ENCODE measurements around the gene MDGA2. TPM values are rescaled to one million over a fixed set of nuclear protein-coding genes. Genes with fewer than 3 reads are reported as not detected.
"Not testable (repeated sequence)": the region's sequence is repeated elsewhere in the genome, so short reads cannot be mapped to it uniquely, and the experiment has no call there.

MDGA2 gene
- total RNA-seq, 5 donors from 2014 or later (not counting 1 experiment from before 2014, with no cell fraction given): not detected

DNA sequence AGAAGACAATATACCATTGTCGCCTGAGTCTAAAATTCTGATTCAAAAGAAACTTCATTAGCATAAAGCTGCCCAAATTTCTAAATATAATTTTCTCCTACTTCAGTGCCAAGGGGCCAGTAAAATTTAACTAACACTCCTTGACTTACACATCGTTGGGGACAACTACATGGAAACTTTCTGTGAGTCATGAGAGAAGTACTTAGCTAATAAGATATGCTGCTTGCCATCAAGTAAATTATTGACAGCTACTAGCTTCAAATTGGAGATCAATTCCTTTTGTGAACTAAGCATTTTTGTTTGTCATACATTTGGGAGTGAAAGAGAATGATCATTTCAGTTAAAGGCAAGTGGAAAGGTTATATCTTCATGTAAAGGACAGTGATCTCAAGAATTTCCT lies 373.3 kb downstream of the MDGA2 start:
- WGBS (ENCODE audit: insufficient coverage): no CpG with 5 or more reads among the region's 2 CpGs
- Histone ChIP-seq H3K4me3 (ENCODE audit: control insufficient read depth in 1 of 2, extremely low read depth in 1 of 2, low read length in 1 of 2) (no peak overlapping the region), H3K4me1 (ENCODE audit: control insufficient read depth in 1 of 2, extremely low read depth in 1 of 2, insufficient read depth in 2 of 2, low read length in 2 of 2) (no peaks in the 10 kb centered on the region), H3K27me3 (replicated peaks in 1 of 2; ENCODE audit: control insufficient read depth in 2 of 2, extremely low read depth in 1 of 2, insufficient read depth in 2 of 2, low read length in 1 of 2) (no peaks in the 10 kb centered on the region), H3K27ac (ENCODE audit: low read length) (no peak overlapping the region), H3K9me3 (no peaks in the 10 kb centered on the region), H3K36me3 (ENCODE audit: control insufficient read depth in 2 of 2, extremely low read depth in 1 of 2, insufficient read depth in 1 of 2, low read length in 1 of 2) (no peaks in the 10 kb centered on the region)
- Mint-ChIP-seq H3K4me3 (no peak overlapping the region), H3K4me1 (no peaks in the 10 kb centered on the region), H3K27ac (no peak overlapping the region), H3K9me3 (peaks cover 0 to 3% (median 3%) of the 10 kb centered on the region in 3 donors), H3K36me3 (no peaks in the 10 kb centered on the region), H3K27me3 (no peaks in the 10 kb centered on the region)
- DNase-seq: no peak
- ChIA-PET POLR2A (no interaction called here), CTCF (interaction anchor here (0.6 to 0.9 kb wide), 2 partner anchors 212 to 820 kb away, joined by 3 read pairs; no protein-coding TSS in a partner anchor)
- ATAC-seq (replicated peaks in 1 of 4): no peak

DNA sequence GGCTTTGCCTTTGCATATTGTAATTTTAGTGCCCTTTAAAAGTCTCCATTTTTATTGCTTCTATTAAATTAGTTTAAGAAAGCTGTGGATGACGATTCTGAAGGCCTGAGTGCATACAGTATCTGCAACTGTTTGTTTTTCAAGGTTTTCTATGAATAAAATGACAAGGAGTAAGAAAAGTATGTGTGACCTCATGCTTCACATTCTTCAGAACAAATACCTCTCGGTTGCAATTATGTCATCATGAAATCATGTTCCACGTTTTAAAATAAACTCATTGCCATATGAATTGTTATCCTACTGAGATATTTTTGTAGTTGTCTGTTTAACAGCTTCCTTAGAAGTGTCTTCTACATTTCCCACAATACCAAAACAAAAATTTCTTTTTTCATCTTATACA lies 374.6 kb downstream of the MDGA2 start:
- CTCF ChIA-PET: no interaction called here
- H3K27me3 Mint-ChIP-seq: no peaks in the 10 kb centered on the region

DNA sequence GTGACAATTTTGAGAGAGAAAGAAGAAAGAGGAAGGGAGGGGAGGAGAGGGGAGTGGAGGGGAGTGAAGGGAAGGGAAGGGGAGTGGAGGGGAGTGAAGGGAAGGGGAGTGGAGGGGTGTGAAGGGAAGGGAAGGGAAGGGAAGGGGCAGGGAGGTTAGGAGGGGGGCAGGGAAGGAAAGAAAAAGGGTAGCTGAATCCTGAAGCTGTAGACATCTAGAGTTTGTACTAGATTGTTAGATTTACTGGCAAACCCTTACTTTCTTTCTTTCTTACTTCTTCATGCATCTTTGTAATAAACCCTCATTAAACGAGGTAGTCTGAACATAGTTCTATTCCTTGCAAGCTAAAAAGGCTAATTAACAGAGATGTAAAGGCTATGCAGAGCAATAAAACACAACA lies 378.0 kb downstream of the MDGA2 start:
- H3K4me1 Mint-ChIP-seq: no peaks in the 10 kb centered on the region
- H3K36me3 Mint-ChIP-seq: no peaks in the 10 kb centered on the region
- POLR2A ChIA-PET: interaction anchor here in 1 of 2 donors (0.7 kb wide), 1 partner anchor 504 kb away, joined by 10 read pairs; no protein-coding TSS in a partner anchor
- H3K9me3 ChIP-seq: no peaks in the 10 kb centered on the region
- H3K27me3 ChIP-seq (replicated peaks in 1 of 2; ENCODE audit: control insufficient read depth in 2 of 2, extremely low read depth in 1 of 2, insufficient read depth in 2 of 2, low read length in 1 of 2): no peaks in the 10 kb centered on the region
- no CpG with 5 or more reads among the region's 1 CpG for WGBS (ENCODE audit: insufficient coverage)
- H3K4me3 ChIP-seq (ENCODE audit: control insufficient read depth in 1 of 2, extremely low read depth in 1 of 2, low read length in 1 of 2): no peak overlapping the region
- no peak overlapping the region for H3K27ac ChIP-seq (ENCODE audit: low read length)
- CTCF ChIA-PET: no interaction called here
- H3K4me3 Mint-ChIP-seq: no peak overlapping the region
- H3K36me3 ChIP-seq (ENCODE audit: control insufficient read depth in 2 of 2, extremely low read depth in 1 of 2, insufficient read depth in 1 of 2, low read length in 1 of 2): no peaks in the 10 kb centered on the region
- H3K4me1 ChIP-seq (ENCODE audit: control insufficient read depth in 1 of 2, extremely low read depth in 1 of 2, insufficient read depth in 2 of 2, low read length in 2 of 2): no peaks in the 10 kb centered on the region
- ATAC-seq (replicated peaks in 1 of 4): no peak
- peaks cover 5 to 8% (median 6%) of the 10 kb centered on the region in 3 donors for H3K9me3 Mint-ChIP-seq
- no peak for DNase-seq
- no peak overlapping the region for H3K27ac Mint-ChIP-seq
- no peaks in the 10 kb centered on the region for H3K27me3 Mint-ChIP-seq

More for the DNA sequence above, 374.6 kb downstream of the MDGA2 start:
- Histone ChIP-seq H3K36me3 (ENCODE audit: control insufficient read depth in 2 of 2, extremely low read depth in 1 of 2, insufficient read depth in 1 of 2, low read length in 1 of 2) (no peaks in the 10 kb centered on the region), H3K4me3 (ENCODE audit: control insufficient read depth in 1 of 2, extremely low read depth in 1 of 2, low read length in 1 of 2) (no peak overlapping the region), H3K4me1 (ENCODE audit: control insufficient read depth in 1 of 2, extremely low read depth in 1 of 2, insufficient read depth in 2 of 2, low read length in 2 of 2) (no peaks in the 10 kb centered on the region), H3K27me3 (replicated peaks in 1 of 2; ENCODE audit: control insufficient read depth in 2 of 2, extremely low read depth in 1 of 2, insufficient read depth in 2 of 2, low read length in 1 of 2) (no peaks in the 10 kb centered on the region), H3K27ac (ENCODE audit: low read length) (no peak overlapping the region), H3K9me3 (no peaks in the 10 kb centered on the region)
- H3K27ac Mint-ChIP-seq: no peak overlapping the region
- H3K4me3 Mint-ChIP-seq: no peak overlapping the region
- DNase-seq (no peak), ATAC-seq (replicated peaks in 1 of 4) (no peak)
- no peaks in the 10 kb centered on the region for H3K4me1 Mint-ChIP-seq
- H3K9me3 Mint-ChIP-seq: peaks cover 3 to 5% (median 3%) of the 10 kb centered on the region in 3 donors
- POLR2A ChIA-PET: no interaction called here
- H3K36me3 Mint-ChIP-seq: no peaks in the 10 kb centered on the region
- no CpG with 5 or more reads among the region's 3 CpGs for WGBS (ENCODE audit: insufficient coverage)

DNA sequence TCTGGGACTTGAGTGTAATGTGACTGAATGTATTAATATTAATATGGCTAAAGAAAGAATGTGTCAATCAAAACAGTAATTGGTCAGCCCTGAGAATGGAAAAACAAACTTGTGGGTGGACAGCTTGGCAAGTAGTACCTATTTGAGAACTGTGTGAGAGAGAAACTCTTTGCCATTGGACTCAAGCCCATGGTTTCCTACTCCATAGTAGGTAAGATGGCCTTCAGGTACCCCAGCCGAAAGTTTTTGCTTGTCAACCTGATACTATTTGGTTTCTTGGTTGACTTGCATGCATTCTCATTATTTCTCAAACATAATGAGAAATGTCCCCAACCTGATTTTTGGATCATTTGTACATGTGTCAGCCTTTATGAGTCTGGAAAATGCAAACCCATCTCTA lies 391.1 kb downstream of the MDGA2 start:
- Mint-ChIP-seq H3K27me3 (no peaks in the 10 kb centered on the region), H3K4me1 (no peaks in the 10 kb centered on the region), H3K36me3 (no peaks in the 10 kb centered on the region), H3K4me3 (no peak overlapping the region), H3K27ac (no peak overlapping the region), H3K9me3 (peaks cover 0 to 3% (median 0%) of the 10 kb centered on the region in 3 donors)
- Histone ChIP-seq H3K4me1 (ENCODE audit: control insufficient read depth in 1 of 2, extremely low read depth in 1 of 2, insufficient read depth in 2 of 2, low read length in 2 of 2) (no peaks in the 10 kb centered on the region), H3K27ac (ENCODE audit: low read length) (no peak overlapping the region), H3K27me3 (replicated peaks in 1 of 2; ENCODE audit: control insufficient read depth in 2 of 2, extremely low read depth in 1 of 2, insufficient read depth in 2 of 2, low read length in 1 of 2) (no peaks in the 10 kb centered on the region), H3K9me3 (no peaks in the 10 kb centered on the region), H3K36me3 (ENCODE audit: control insufficient read depth in 2 of 2, extremely low read depth in 1 of 2, insufficient read depth in 1 of 2, low read length in 1 of 2) (no peaks in the 10 kb centered on the region), H3K4me3 (ENCODE audit: control insufficient read depth in 1 of 2, extremely low read depth in 1 of 2, low read length in 1 of 2) (no peak overlapping the region)
- ATAC-seq (replicated peaks in 1 of 4) (no peak), DNase-seq (no peak)
- POLR2A ChIA-PET: no interaction called here
- WGBS (ENCODE audit: insufficient coverage): no CpG with 5 or more reads among the region's 1 CpG
- CTCF ChIA-PET: no interaction called here

DNA sequence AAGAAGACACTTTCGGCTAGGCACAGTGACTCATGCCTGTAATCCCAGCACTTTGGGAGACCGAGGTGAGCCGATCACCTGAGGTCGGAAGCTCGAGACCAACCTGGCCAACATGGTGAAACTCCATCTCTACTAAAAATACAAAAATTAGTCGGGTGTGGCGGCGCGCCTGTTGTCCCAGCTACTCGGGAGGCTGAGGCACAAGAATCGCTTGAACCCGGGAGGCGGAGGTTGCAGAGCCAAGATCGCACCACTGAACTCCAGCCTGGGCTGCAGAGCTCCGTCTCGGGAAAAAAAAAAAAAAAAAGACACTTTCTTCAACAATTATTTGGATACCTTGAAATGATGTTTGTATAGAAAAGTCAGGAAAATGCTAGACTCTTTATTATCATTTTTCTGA lies 393.6 kb downstream of the MDGA2 start:
- H3K4me1 ChIP-seq (ENCODE audit: control insufficient read depth in 1 of 2, extremely low read depth in 1 of 2, insufficient read depth in 2 of 2, low read length in 2 of 2); H3K27ac Mint-ChIP-seq; ATAC-seq (replicated peaks in 1 of 4); H3K27me3 ChIP-seq (replicated peaks in 1 of 2; ENCODE audit: control insufficient read depth in 2 of 2, extremely low read depth in 1 of 2, insufficient read depth in 2 of 2, low read length in 1 of 2); CTCF ChIA-PET; H3K4me1 Mint-ChIP-seq; H3K27ac ChIP-seq (ENCODE audit: low read length); H3K4me3 ChIP-seq (ENCODE audit: control insufficient read depth in 1 of 2, extremely low read depth in 1 of 2, low read length in 1 of 2); H3K36me3 Mint-ChIP-seq; DNase-seq; H3K9me3 ChIP-seq; H3K4me3 Mint-ChIP-seq; POLR2A ChIA-PET; H3K36me3 ChIP-seq (ENCODE audit: control insufficient read depth in 2 of 2, extremely low read depth in 1 of 2, insufficient read depth in 1 of 2, low read length in 1 of 2); H3K9me3 Mint-ChIP-seq; H3K27me3 Mint-ChIP-seq: not testable (repeated sequence)
- 91% methylated on average over 9 of the region's 16 CpGs for WGBS (ENCODE audit: insufficient coverage)

DNA sequence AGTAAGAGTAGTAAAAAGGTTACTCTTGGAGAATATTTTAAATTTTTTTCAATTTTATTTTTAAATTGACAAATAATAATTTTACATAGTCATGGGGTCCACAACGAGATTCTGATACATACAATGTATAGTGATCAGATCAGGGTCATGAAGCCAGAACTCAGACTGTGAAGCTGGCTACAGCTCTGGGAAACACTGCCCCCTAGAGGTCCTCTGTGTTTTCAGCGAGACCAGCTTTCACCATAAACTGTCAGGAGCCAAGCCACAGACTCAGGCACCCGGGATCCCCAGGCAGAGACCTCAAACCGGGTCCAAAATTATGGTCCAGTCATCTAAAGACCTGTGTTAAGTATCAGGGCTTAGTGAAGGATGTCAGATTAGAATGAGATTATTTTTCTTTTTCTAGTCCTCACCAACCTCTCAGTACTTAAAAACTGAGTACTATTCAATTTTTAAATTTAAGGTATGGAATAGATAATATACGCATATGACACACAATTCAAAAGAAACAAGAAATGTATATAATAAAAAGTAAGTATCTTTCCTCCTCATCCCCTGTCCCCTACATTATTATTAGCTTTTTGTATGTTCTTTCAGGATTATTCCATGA lies 397.1 kb downstream of the MDGA2 start:
- no peak overlapping the region for H3K27ac ChIP-seq (ENCODE audit: low read length)
- no peaks in the 10 kb centered on the region for H3K27me3 Mint-ChIP-seq
- H3K36me3 ChIP-seq (ENCODE audit: control insufficient read depth in 2 of 2, extremely low read depth in 1 of 2, insufficient read depth in 1 of 2, low read length in 1 of 2): no peaks in the 10 kb centered on the region
- DNase-seq (peak in 3 of 35 experiments; percentile 2 to 12 (median 2)), ATAC-seq (replicated peaks in 1 of 4) (no peak)
- ChIA-PET POLR2A (no interaction called here), CTCF (no interaction called here)
- no peaks in the 10 kb centered on the region for H3K4me1 ChIP-seq (ENCODE audit: control insufficient read depth in 1 of 2, extremely low read depth in 1 of 2, insufficient read depth in 2 of 2, low read length in 2 of 2)
- H3K27ac Mint-ChIP-seq: no peak overlapping the region
- no peaks in the 10 kb centered on the region for H3K9me3 ChIP-seq
- H3K4me3 Mint-ChIP-seq: no peak overlapping the region
- 0% methylated on average over 1 of the region's 5 CpGs for WGBS (ENCODE audit: insufficient coverage)
- H3K4me3 ChIP-seq (ENCODE audit: control insufficient read depth in 1 of 2, extremely low read depth in 1 of 2, low read length in 1 of 2): no peak overlapping the region
- no peaks in the 10 kb centered on the region for H3K27me3 ChIP-seq (replicated peaks in 1 of 2; ENCODE audit: control insufficient read depth in 2 of 2, extremely low read depth in 1 of 2, insufficient read depth in 2 of 2, low read length in 1 of 2)
- H3K36me3 Mint-ChIP-seq: no peaks in the 10 kb centered on the region
- peaks cover 0 to 9% (median 0%) of the 10 kb centered on the region in 3 donors for H3K9me3 Mint-ChIP-seq
- no peaks in the 10 kb centered on the region for H3K4me1 Mint-ChIP-seq

DNA sequence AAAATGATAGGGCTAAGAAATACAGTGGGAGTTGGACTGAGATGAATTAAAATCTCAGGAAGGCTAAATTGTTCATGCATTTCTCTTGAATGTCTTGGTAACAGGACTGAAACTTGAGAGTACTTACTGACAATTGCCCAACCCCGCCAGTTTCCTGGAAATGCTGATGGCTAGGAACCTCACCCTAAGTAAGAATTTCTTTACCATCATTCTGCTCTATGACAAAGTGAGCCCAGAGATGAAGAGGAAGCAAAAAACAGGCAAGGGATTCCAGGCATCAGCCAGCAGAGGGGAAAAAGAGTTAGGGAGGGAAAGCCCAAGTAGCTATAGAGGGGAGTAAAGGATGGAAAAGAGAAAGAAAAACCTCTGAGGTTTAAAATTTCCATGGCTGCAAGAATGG lies 397.7 kb downstream of the MDGA2 start:
- WGBS (ENCODE audit: insufficient coverage): no CpG with 5 or more reads among the region's 1 CpG
- H3K27ac ChIP-seq (ENCODE audit: low read length): no peak overlapping the region
- no peak overlapping the region for H3K4me3 Mint-ChIP-seq
- H3K9me3 ChIP-seq: no peaks in the 10 kb centered on the region
- no peaks in the 10 kb centered on the region for H3K27me3 Mint-ChIP-seq
- DNase-seq (no peak), ATAC-seq (replicated peaks in 1 of 4) (no peak)
- H3K36me3 Mint-ChIP-seq: no peaks in the 10 kb centered on the region
- H3K27me3 ChIP-seq (replicated peaks in 1 of 2; ENCODE audit: control insufficient read depth in 2 of 2, extremely low read depth in 1 of 2, insufficient read depth in 2 of 2, low read length in 1 of 2): no peaks in the 10 kb centered on the region
- no peak overlapping the region for H3K27ac Mint-ChIP-seq
- peaks cover 0 to 6% (median 0%) of the 10 kb centered on the region in 3 donors for H3K9me3 Mint-ChIP-seq
- ChIA-PET POLR2A (no interaction called here), CTCF (no interaction called here)
- H3K4me1 Mint-ChIP-seq: no peaks in the 10 kb centered on the region
- no peak overlapping the region for H3K4me3 ChIP-seq (ENCODE audit: control insufficient read depth in 1 of 2, extremely low read depth in 1 of 2, low read length in 1 of 2)
- no peaks in the 10 kb centered on the region for H3K4me1 ChIP-seq (ENCODE audit: control insufficient read depth in 1 of 2, extremely low read depth in 1 of 2, insufficient read depth in 2 of 2, low read length in 2 of 2)
- H3K36me3 ChIP-seq (ENCODE audit: control insufficient read depth in 2 of 2, extremely low read depth in 1 of 2, insufficient read depth in 1 of 2, low read length in 1 of 2): no peaks in the 10 kb centered on the region
